CD14-positive monocyte (primary cell): ENCODE measurements around the gene ANKRD53. TPM values are rescaled to one million over a fixed set of nuclear protein-coding genes. Genes with fewer than 3 reads are reported as not detected.

Experiments
- DNase-seq, 3 donors: peaks; one replicate each; pipeline ENCODE4 v3.0.0-alpha.2; 2011 to 2022
- H2AFZ ChIP-seq: 2 replicates; pipeline ENCODE4 v1.6.0; 2012; ENCODE audit warnings: mild to moderate bottlenecking, low read depth, low read length, inconsistent platforms; ENCODE audit not compliant: insufficient read depth, poor library complexity, severe bottlenecking
- H3K27ac ChIP-seq, 2 donors: 1 replicate in 1 of 2; 2 replicates in 1 of 2; pipeline ENCODE4 v1.5.1; 2012 to 2013; ENCODE audit warnings: low read length in 2 of 2, control low read depth in 1 of 2, inconsistent platforms in 1 of 2, low read depth in 1 of 2, mild to moderate bottlenecking in 1 of 2
- H3K27me3 ChIP-seq, 2 donors: one replicate each; pipeline versions ENCODE4 v1.6.0 to v1.6.1; 2011 to 2013; ENCODE audit warnings: low read length in 2 of 2; ENCODE audit not compliant: control insufficient read depth in 2 of 2, insufficient read depth in 2 of 2
- H3K36me3 ChIP-seq, 2 donors: replicated peaks in 1 of 2; 1 replicate in 1 of 2; 2 replicates in 1 of 2; pipeline versions ENCODE4 v1.5.1 to v1.6.1; 2012 to 2013; ENCODE audit warnings: low read length in 2 of 2, control low read depth in 1 of 2, inconsistent platforms in 1 of 2, mild to moderate bottlenecking in 1 of 2; ENCODE audit not compliant: insufficient read depth in 2 of 2, control insufficient read depth in 1 of 2
- H3K4me1 ChIP-seq, 2 donors: 1 replicate in 1 of 2; 2 replicates in 1 of 2; pipeline versions ENCODE4 v1.5.1 to v1.6.1; 2012 to 2013; ENCODE audit warnings: low read length in 2 of 2, control low read depth in 1 of 2, inconsistent platforms in 1 of 2, mild to moderate bottlenecking in 1 of 2, moderate library complexity in 1 of 2; ENCODE audit not compliant: insufficient read depth in 2 of 2, control insufficient read depth in 1 of 2
- H3K4me2 ChIP-seq: replicated peaks from 2 replicates; pipeline ENCODE3; 2012; ENCODE audit warnings: low read length, moderate library complexity, mild to moderate bottlenecking; ENCODE audit not compliant: poor library complexity, severe bottlenecking; ENCODE audit errors: extremely low read depth
- H3K4me3 ChIP-seq, 3 experiments: fragments of 200-600 bp in 1 of 3; sonication (generic) in 1 of 3; replicated peaks in 1 of 3; 1 replicate in 2 of 3; 2 replicates in 1 of 3; pipeline ENCODE4 v1.5.1; 2011 to 2013; ENCODE audit warnings: low read length in 3 of 3, mild to moderate bottlenecking in 3 of 3, control low read depth in 2 of 3, low read depth in 2 of 3, inconsistent platforms in 1 of 3, moderate library complexity in 1 of 3
- H3K79me2 ChIP-seq: 2 replicates; pipeline ENCODE4 v1.6.0; 2012; ENCODE audit warnings: mild to moderate bottlenecking, control low read depth, inconsistent platforms, low read length, moderate library complexity; ENCODE audit not compliant: insufficient read depth
- H3K9ac ChIP-seq: 2 replicates; pipeline ENCODE4 v1.6.0; 2017; ENCODE audit warnings: low read length, mild to moderate bottlenecking; ENCODE audit not compliant: insufficient read depth, poor library complexity, severe bottlenecking
- H3K9me3 ChIP-seq, 2 donors: replicated peaks in 1 of 2; 1 replicate in 1 of 2; 2 replicates in 1 of 2; pipeline versions ENCODE4 v1.5.1 to v1.6.1; 2012 to 2013; ENCODE audit warnings: low read length in 2 of 2, control low read depth in 1 of 2; ENCODE audit not compliant: control insufficient read depth in 1 of 2, insufficient read depth in 1 of 2
- H4K20me1 ChIP-seq: 2 replicates; pipeline ENCODE4 v1.6.0; 2012; ENCODE audit warnings: mild to moderate bottlenecking, low read length, control low read depth, moderate library complexity; ENCODE audit not compliant: insufficient read depth
- H3K27ac Mint-ChIP-seq, 7 donors: one replicate each; pipeline ENCODE4 v1.8.0; 2020; ENCODE audit warnings: mild to moderate bottlenecking in 7 of 7, mixed read lengths in 7 of 7, moderate library complexity in 6 of 7, inconsistent platforms in 2 of 7
- H3K27me3 Mint-ChIP-seq, 3 donors: one replicate each; pipeline ENCODE4 v1.8.0; 2021 to 2022; ENCODE audit warnings: low read depth in 3 of 3, mild to moderate bottlenecking in 3 of 3, mixed read lengths in 3 of 3, moderate library complexity in 3 of 3, inconsistent platforms in 1 of 3
- H3K36me3 Mint-ChIP-seq, 2 donors: one replicate each; pipeline ENCODE4 v1.8.0; 2020; ENCODE audit warnings: mixed read lengths in 2 of 2, inconsistent platforms in 1 of 2, mild to moderate bottlenecking in 1 of 2
- H3K4me1 Mint-ChIP-seq: one replicate; pipeline ENCODE4 v1.8.0; 2020; ENCODE audit warnings: mild to moderate bottlenecking, mixed read lengths
- H3K4me3 Mint-ChIP-seq, 2 donors: one replicate each; pipeline ENCODE4 v1.8.0; 2020; ENCODE audit warnings: mild to moderate bottlenecking in 2 of 2, mixed read lengths in 2 of 2, moderate library complexity in 1 of 2
- H3K9me3 Mint-ChIP-seq, 7 donors: one replicate each; pipeline ENCODE4 v1.8.0; 2020 to 2022; ENCODE audit warnings: mixed read lengths in 7 of 7, mild to moderate bottlenecking in 6 of 7, moderate library complexity in 6 of 7, inconsistent platforms in 2 of 7
- CTCF ChIP-seq: fragments of 200-600 bp; IDR thresholded peaks from one replicate; pipeline ENCODE4 v1.8.0; 2022; ENCODE audit warnings: antibody characterized with exemption, mild to moderate bottlenecking
- WGBS: methylation state at CpG from one replicate; pipeline ENCODE4 v1.1.5; 2013; ENCODE audit warnings: missing lambda C conversion rate; ENCODE audit not compliant: insufficient coverage; 5-methylcytosine and 5-hydroxymethylcytosine counted together
- intact Hi-C, 2 donors: fragments of 100-400 bp; cut with micrococcal nuclease; formaldehyde crosslinking; loops; one replicate each; pipeline versions ENCODE4 v1.15.0 to v1.15.1; 2023
- polyA plus RNA-seq, 3 donors: library from polyadenylated mRNA; depleted of rRNA in 1 of 3; unstranded in 2 of 3; stranded (reverse) in 1 of 3; fragments of 300-500 nt in 2 of 3; fragments of >200 nt in 1 of 3; fragmentation: Illumina TruSeq in 2 of 3; gene quantifications; 1 replicate in 2 of 3; 2 replicates in 1 of 3; pipeline ENCODE4 v1.2.3, GENCODE V29; 2012 to 2021

Gene ANKRD53
- polyA plus RNA-seq, 3 donors = 0.12 TPM; not detected in 2

- no peak overlapping the region for H3K27ac ChIP-seq
- no peaks in the 10 kb centered on the region for H3K36me3 ChIP-seq
- no peaks in the 10 kb centered on the region for H4K20me1 ChIP-seq
- peaks cover 12 to 35% of the 10 kb centered on the region in 2 donors for H3K27me3 ChIP-seq
- H3K36me3 Mint-ChIP-seq = peaks cover 0 to 5% of the 10 kb centered on the region in 2 donors
- peaks cover 48 to 59% (median 50%) of the 10 kb centered on the region in 3 donors for H3K27me3 Mint-ChIP-seq
- intact Hi-C loops = loop anchor here (5.0 kb wide), 2 partner anchors 76 to 156 kb away; partner anchors contain the start of gene FIGLA (in 1 of the 2)
- WGBS = 1% methylated on average over 16 of the region's 27 CpGs
- peaks cover 8 to 9% of the 10 kb centered on the region in 2 donors for H3K4me1 ChIP-seq
- DNase-seq = peak; percentile 50 to 65 (median 58)
- peak; percentile 88 for TF ChIP-seq CTCF
- peak overlapping the region; percentile 75 to 96 for H3K4me3 Mint-ChIP-seq
- H3K9me3 ChIP-seq = no peaks in the 10 kb centered on the region
- H3K9me3 Mint-ChIP-seq = peaks cover 0 to 3% (median 0%) of the 10 kb centered on the region in 7 donors
- peaks cover 12% of the 10 kb centered on the region for H3K4me1 Mint-ChIP-seq
- H3K4me3 ChIP-seq = peak overlapping the region in 1 of 3 experiments; percentile 56
- no peak overlapping the region for H3K9ac ChIP-seq
- H3K27ac Mint-ChIP-seq = peak overlapping the region in 2 of 7 donors; percentile 38 to 79
- peak overlapping the region; percentile 63 for H3K4me2 ChIP-seq
- H3K79me2 ChIP-seq = no peaks in the 10 kb centered on the region
- peak overlapping the region; percentile 68 for H2AFZ ChIP-seq
Measured at GRCh38 chr2:70948337-70949003, 30.0 kb upstream of the ANKRD53 start.

GRCh38 chr2:70949086-70949485, 29.3 kb upstream of the ANKRD53 start:
- Mint-ChIP-seq H3K27ac (no peak overlapping the region), H3K4me1 (peaks cover 12% of the 10 kb centered on the region), H3K36me3 (peaks cover 0 to 5% of the 10 kb centered on the region in 2 donors), H3K9me3 (peaks cover 0 to 3% (median 0%) of the 10 kb centered on the region in 7 donors), H3K4me3 (peak overlapping the region in 1 of 2 donors; percentile 26), H3K27me3 (peaks cover 54 to 62% (median 54%) of the 10 kb centered on the region in 3 donors)
- H2AFZ ChIP-seq = no peak overlapping the region
- no peaks in the 10 kb centered on the region for H3K36me3 ChIP-seq
- no peak for TF ChIP-seq CTCF
- H3K9ac ChIP-seq = no peak overlapping the region
- no peak overlapping the region for H3K27ac ChIP-seq
- no peak overlapping the region for H3K4me2 ChIP-seq
- no peak overlapping the region for H3K4me3 ChIP-seq
- peaks cover 16 to 35% of the 10 kb centered on the region in 2 donors for H3K27me3 ChIP-seq
- no peak for DNase-seq
- intact Hi-C loops = loop anchor here (5.0 kb wide), 2 partner anchors 77 to 157 kb away; partner anchors contain the start of gene FIGLA (in 1 of the 2)
- no peaks in the 10 kb centered on the region for H3K9me3 ChIP-seq
- H3K4me1 ChIP-seq = peaks cover 8 to 9% of the 10 kb centered on the region in 2 donors
- 85% methylated on average over 5 of the region's 11 CpGs for WGBS
- no peaks in the 10 kb centered on the region for H4K20me1 ChIP-seq
- no peaks in the 10 kb centered on the region for H3K79me2 ChIP-seq
